Measurements from ENCODE around the gene C4B.
"Not testable (repeated sequence)": the region's sequence is repeated elsewhere in the genome, so short reads cannot be mapped to it uniquely, and the experiment has no call there.

The C4B gene

DNA sequence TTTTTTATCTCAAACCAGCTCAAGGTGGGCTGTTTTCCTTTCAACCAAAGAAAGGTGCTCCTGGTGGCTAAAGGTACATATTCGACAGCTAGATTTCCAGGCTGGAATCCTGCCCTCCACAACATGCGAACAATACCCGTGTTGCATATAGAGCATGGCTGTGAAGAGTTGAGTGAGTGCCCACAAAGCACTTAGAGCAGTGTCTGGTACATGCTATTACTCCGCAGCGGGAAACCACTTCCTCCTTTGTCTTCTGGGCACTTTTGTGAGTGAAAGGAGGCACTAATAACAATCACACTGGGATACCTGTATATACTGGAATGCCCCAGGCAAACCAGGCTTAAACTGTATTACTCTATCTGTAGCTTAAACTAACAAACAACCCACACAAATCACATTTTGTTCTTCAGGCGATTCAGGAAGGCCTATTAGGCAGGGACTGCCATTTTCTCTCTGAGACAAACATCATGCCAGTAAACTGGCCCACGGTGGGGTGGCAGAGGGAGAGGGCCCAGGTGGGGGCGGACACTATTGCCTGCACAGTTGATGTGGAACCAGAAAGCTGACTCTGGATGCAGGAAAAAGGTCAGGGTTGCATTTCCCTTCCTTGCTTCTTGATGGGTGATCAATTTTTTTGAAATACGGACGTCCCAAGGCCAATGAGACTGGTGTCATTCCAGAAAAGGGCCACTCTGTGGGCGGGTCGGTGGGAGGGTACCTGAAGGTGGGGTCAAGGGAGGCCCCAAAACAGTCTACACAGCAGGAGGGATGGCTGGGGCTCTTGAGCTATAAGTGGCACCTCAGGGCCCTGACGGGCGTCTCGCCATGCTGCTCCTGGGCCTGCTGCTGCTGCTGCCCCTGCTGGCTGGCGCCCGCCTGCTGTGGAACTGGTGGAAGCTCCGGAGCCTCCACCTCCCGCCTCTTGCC lies 23.3 kb downstream of the C4B start, which contains the start of gene CYP21A2:
Gene CYP21A2, plus strand, starts transcription at position 818 of the 927 bp plus-strand sequence. Its CDS starts 8 bp downstream, at position 826.
- DNase-seq, result peak in 2 of 3 experiments; percentile 38 to 75

DNA sequence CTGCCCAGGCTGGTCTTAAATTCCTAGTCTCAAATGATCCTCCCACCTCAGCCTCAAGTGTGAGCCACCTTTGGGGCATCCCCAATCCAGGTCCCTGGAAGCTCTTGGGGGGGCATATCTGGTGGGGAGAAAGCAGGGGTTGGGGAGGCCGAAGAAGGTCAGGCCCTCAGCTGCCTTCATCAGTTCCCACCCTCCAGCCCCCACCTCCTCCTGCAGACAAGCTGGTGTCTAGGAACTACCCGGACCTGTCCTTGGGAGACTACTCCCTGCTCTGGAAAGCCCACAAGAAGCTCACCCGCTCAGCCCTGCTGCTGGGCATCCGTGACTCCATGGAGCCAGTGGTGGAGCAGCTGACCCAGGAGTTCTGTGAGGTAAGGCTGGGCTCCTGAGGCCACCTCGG lies 24.3 kb downstream of the C4B start:
- DNase-seq, result not testable (repeated sequence)

DNA sequence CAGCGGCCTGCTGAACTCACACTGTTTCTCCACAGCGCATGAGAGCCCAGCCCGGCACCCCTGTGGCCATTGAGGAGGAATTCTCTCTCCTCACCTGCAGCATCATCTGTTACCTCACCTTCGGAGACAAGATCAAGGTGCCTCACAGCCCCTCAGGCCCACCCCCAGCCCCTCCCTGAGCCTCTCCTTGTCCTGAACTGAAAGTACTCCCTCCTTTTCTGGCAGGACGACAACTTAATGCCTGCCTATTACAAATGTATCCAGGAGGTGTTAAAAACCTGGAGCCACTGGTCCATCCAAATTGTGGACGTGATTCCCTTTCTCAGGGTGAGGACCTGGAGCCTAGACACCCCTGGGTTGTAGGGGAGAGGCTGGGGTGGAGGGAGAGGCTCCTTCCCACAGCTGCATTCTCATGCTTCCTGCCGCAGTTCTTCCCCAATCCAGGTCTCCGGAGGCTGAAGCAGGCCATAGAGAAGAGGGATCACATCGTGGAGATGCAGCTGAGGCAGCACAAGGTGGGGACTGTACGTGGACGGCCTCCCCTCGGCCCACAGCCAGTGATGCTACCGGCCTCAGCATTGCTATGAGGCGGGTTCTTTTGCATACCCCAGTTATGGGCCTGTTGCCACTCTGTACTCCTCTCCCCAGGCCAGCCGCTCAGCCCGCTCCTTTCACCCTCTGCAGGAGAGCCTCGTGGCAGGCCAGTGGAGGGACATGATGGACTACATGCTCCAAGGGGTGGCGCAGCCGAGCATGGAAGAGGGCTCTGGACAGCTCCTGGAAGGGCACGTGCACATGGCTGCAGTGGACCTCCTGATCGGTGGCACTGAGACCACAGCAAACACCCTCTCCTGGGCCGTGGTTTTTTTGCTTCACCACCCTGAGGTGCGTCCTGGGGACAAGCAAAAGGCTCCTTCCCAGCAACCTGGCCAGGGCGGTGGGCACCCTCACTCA lies 25.0 kb downstream of the C4B start:
- DNase-seq, result not testable (repeated sequence)

DNA sequence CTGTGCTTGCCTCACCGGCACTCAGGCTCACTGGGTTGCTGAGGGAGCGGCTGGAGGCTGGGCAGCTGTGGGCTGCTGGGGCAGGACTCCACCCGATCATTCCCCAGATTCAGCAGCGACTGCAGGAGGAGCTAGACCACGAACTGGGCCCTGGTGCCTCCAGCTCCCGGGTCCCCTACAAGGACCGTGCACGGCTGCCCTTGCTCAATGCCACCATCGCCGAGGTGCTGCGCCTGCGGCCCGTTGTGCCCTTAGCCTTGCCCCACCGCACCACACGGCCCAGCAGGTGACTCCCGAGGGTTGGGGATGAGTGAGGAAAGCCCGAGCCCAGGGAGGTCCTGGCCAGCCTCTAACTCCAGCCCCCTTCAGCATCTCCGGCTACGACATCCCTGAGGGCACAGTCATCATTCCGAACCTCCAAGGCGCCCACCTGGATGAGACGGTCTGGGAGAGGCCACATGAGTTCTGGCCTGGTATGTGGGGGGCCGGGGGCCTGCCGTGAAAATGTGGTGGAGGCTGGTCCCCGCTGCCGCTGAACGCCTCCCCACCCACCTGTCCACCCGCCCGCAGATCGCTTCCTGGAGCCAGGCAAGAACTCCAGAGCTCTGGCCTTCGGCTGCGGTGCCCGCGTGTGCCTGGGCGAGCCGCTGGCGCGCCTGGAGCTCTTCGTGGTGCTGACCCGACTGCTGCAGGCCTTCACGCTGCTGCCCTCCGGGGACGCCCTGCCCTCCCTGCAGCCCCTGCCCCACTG lies 25.9 kb downstream of the C4B start:
- DNase-seq, result not testable (repeated sequence)

DNA sequence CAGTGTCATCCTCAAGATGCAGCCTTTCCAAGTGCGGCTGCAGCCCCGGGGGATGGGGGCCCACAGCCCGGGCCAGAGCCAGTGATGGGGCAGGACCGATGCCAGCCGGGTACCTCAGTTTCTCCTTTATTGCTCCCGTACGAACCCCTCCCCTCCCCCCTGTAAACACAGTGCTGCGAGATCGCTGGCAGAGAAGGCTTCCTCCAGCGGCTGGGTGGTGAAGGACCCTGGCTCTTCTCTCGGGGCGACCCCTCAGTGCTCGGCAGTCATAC lies 26.4 kb downstream of the C4B start:
- DNase-seq, result not testable (repeated sequence)

DNA sequence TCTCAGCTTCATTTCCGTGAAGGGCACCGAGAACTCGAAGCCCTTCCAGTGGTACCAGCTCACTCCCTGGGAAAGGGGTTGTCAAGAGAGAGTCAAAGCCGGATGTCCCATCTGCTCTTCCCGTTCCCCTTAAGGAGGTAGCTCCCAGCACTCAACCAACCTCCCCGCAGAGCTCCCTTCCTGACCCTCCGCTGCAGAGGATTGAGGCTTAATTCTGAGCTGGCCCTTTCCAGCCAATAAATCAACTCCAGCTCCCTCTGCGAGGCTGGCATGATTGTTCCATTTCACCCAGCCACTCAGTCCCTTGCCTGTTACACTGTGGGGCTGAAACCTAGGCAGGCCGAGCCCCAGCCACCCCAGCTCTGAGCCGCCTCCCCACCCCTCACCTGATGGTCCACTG lies 26.8 kb downstream of the C4B start:
- not testable (repeated sequence) for DNase-seq

DNA sequence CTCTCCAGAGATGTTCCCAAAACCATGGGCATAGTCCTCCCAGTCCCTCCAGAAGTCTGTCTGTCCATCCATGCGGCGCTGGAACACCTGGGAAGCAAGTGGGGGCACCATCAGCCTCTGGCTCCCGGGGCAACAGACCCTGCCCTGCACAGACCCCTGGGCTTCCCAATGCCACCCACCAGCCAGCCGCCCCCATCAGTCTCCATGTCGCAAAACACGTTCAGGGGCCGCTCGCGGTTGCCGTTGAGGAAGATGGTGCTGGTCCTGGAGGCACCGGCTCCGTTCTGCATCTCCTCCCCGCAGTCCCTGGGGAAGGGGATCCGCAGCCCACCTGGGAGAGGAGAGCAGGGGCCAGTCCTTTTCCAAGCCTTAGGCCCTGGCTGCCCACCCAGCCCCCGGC lies 27.7 kb downstream of the C4B start:
- not testable (repeated sequence) for DNase-seq

DNA sequence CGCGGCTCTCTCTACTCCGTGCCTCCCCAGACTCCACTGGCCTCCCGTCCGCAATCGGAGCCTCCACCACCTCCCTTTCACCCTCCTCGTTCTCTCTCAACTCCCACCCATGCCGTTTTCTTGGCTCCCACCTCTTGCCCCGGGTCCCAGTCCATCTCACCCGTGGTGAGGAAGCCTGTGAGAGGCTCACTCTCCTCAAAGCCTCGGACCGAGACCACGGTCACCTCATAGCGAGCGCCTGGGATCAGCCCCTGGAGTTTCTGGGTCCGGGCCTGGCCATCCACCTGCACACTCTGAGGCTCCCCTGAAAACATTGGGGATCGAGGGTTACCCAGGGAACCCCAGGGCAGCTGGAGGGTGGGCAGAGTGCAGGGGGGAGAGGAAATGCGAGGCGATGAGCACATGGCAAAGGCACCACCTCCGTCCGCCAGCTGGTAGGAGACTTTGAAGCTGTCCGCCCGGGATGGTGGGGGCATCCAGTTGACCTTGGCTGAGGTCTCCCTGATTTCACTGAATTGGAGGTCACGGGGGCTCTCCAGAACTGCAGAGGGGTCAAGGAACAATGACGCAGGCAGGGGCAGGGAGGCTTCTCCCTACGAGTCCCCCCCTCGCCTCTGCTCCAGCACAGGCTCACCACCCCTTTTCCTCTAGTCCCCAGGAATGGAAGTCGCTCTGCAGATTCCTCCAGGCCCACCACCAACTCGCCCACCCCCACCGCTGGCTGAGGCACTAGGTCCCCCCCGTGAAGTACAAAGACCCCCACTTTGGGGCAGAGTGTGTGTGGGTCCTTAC lies 29.2 kb downstream of the C4B start:
- DNase-seq, result not testable (repeated sequence)

DNA sequence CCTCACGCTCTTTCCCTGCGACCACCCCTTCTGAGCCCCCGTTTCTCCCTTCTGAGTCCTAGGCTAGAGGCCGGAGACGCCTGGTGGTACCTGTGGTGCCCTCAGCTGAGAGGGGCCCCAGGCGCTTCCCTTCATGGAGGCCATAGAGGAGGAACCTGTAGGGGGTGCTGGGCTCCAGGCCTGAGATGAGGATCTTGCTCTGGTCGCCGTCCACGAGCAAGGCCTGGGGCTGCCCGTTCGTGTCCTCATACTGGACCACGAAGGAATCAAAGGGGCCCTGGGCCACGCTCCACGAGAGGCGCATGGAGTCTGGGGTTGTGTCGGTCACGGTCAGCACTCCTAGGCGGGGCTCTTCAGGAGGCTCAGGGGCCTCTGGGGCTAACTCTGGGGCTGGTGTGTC lies 30.3 kb downstream of the C4B start:
- not testable (repeated sequence) for DNase-seq

DNA sequence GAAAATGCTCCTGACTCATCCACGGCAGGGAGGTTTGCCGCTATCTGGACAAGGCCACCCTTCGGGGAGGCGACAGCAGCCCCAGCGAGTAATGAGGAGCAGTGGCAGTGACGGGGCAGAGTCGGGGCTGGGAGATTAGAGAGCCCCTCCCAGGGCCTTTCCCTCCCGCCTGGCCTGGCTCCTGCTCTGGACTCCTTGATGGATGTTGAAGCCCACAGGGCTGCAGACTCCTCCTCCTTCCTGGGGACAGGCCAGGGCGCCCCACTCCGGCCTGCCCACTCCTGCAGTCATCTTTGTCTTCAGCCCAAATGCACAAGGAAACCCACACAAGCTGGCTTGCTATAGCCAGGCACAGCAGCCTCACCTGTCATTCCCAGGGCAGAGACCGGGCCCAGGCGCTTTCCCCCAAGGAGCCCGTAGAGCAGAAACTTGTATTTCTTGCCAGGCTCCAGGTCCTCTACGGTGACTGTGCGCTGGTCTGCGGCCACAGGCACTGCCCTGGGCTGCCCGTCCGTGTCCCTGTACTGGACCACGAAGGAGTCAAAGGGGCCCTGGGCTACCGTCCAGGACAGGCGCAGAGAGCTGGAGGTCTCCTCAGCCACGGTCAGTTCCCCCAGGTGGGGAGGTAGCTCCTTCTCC lies 31.3 kb downstream of the C4B start:
- no peak for DNase-seq

DNA sequence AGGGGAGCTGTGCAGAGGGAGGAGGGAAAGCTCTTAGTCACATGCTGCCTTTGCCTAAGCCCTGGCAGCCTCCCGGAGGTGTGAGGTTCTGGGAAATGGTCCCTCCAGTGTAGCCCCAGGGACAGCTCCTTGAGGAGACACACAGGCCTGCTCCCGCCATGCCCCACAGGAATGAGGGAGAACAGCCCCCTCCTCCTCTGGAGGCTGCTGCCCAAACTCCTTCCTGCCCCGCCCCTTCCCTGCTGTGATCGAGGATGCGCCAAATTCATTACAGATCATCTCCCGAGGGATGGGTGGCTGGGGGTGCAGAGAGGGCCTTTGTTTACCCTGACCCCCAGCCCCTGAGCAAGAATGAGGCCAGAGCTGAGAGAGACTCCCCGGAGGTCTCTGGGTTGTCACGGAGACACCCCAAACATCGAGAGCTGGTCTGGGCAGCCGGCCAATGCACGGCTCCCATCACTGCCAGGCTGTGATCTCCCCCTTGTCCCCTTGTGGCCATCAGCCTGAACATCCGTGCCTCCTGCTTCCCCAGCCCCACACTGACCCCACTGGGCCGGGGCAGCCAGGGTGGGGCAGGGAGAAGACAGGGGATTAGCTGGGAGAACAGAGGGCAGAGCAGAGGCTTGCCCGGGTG lies 32.0 kb downstream of the C4B start:
- peak in 2 of 3 experiments; percentile 19 to 53 for DNase-seq

DNA sequence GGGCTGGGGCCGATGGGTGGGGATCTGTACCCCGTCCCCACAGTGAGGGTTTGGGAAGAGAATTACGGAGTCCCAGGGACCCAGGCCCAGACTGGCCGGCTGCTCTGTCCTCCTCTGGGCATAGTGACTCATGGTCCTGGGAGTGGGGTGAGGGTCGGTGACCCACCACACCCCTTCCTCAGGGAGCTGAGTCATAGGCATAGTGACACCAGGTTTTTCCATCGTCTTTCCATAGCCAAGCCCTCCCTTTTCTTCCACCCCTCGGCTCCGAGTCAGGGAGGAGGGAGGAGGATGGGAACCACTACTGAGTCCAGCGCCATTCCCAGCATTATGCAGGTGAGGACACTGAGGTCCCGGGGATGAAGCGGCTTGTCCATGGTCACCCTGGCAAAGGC lies 32.5 kb downstream of the C4B start:
- no peak for DNase-seq

DNA sequence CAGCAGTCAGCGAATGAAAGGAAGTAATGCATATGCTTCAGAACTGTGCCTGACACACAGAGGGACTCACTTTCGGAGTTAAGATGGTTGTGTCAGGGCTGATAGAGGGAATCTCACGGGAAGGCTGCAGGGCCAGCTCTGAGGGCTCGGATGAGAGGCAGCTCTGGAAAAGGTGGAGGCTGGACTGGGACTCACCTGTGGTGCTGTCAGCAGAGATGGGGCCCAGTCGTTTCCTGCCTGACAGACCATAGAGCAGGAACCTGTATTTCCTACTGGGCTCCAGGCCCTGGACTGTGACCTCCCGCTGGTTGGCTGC lies 32.9 kb downstream of the C4B start:
- no peak for DNase-seq

DNA sequence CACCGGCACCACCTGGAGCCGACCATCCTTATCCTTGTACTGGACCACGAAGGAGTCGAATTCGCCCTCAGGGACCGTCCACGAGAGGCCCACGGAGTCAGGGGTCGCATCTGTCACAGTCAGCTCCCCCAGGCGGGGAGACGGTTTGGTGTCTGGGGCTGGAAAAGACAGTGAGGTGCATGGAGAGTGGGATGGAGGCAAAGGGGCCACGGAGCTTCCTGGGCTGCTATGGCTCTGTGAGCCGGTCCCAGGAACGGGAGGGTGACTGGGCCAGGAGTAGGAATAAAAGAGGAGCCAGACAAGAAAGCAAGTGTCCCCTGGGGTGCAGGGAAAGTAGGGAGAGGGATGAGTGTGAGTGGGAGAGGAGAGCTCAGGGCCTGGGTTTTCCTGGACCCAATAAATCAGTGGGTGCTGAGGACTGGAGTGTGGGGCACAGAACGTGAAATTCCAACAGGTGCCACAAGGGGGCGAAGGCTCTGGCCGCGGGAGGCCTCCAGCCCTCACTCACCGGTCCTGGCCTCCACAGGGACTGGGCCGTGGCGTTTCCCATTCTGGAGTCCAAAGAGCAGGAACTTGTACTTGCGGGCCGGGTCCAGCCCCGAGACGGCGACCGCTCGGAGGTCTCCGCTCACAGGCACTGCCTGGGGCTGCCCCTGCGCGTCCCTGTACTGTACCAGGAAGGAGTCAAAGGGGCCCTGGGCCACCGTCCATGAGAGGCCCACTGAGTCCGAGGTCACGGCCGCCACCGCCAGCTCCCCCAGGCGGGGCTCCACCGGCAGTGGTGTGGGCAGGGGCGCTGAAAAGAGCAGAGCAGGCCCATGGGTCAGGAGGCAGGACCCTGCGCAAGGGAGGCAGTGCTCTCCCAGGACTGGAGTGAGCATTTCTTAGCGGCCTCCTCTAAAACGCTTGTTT lies 33.5 kb downstream of the C4B start:
- DNase-seq, result peak in 2 of 3 experiments; percentile 2 to 24

DNA sequence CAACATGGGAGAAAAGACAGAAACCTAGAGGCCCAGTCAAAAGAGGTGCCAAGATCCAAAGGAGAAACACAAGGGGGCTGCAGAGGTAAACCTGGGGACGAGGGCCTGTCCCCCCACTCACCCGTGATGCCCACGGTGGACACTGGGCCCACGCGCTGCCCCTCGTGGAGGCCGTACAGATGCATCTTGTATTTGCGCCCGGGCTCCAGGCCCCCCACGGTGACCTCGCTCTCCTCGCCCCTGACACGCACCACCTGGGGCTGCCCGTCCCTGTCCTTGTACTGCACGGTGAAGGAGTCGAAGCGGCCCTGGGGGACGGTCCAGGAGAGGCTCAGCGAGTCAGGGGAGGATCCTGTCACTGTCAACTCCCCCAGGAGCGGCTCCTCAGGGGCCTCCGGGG lies 34.6 kb downstream of the C4B start:
- DNase-seq, result not testable (repeated sequence)

DNA sequence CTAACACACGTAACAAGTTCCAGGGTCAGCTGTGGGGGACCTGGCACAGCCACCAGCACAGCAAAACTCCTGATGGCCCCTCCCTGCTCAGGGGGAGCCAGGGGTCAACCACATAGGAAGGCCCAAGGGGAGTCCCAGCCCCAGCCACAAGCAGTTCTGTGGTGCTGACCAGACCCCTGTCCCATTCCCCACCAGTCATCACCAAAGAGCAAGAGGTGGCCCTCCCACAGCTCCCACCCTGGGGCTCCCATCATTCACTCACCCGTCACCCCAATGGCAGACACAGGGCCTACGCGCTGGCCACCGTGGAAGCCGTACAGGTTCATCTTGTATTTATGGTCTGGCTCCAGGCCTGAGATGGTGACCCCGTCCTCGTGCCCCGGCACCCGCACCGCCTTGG lies 35.1 kb downstream of the C4B start:
- DNase-seq, result not testable (repeated sequence)

DNA sequence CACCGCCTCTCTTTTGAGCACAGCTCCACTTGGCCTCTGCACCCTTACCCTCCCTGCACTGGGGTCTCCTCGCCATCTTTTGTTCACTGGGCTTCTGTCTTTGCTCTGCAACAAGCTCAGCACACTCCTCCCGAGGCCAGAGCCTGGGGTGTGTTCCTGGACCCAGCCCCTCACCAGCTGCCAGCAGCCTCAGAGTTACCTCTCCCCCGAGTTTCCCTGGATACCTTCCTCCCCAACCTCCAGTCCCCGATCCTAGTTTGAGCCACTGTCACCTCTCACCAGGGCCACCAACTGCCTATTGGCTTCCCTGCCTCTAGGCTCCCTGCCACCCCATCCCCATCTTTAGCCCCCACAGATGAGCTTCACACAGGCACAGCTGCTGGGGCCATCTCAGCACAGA lies 36.0 kb downstream of the C4B start:
- no peak for DNase-seq

DNA sequence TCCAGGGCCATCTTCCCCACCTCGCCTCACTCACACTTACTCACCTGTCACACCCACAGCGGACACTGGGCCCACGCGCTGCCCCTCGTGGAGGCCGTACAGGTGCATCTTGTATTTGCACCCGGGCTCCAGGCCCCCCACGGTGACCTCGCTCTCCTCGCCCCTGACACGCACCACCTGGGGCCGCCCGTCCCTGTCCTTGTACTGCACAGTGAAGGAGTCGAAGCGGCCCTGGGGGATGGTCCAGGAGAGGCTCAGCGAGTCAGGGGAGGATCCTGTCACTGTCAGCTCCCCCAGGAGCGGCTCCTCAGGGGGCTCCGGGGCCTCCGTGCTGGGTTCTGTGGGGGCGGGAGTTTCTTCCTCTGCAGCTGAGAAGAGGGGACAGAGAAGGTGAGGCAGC lies 38.0 kb downstream of the C4B start:
- DNase-seq, result not testable (repeated sequence)

DNA sequence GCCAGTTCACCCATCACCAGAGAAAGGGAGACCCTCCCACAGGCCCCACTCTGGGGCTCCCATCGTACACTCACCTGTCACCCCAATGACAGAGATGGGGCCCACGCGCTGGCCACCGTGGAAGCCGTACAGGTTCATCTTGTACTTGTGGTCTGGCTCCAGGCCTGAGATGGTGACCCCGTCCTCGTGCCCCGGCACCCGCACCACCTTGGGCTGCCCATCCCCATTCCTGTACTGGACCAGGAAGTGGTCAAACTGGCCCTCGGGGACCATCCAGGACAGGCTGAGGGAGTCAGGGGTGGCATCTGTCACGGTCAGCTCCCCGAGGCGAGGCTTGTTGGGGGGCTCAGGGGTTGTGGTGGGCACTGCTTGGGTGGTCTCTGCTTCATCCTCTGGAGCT lies 38.7 kb downstream of the C4B start:
- DNase-seq, result not testable (repeated sequence)

DNA sequence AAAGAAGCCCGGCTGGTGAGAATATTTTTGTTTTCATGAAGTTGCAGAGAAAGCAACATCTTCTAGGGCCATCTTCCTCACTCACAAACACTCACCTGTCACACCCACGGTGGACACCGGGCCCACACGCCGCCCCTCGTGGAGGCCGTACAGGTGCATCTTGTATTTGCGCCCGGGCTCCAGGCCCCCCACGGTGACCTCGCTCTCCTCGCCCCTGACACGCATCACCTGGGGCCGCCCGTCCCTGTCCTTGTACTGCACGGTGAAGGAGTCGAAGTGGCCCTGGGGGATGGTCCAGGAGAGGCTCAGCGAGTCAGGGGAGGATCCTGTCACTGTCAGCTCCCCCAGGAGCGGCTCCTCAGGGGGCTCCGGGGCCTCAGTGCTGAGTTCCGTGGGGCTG lies 41.2 kb downstream of the C4B start:
- DNase-seq, result not testable (repeated sequence)
